HCT116 (cell line): Measurements from ENCODE around the gene FEZF2. TPM values are rescaled to one million over a fixed set of nuclear protein-coding genes. Genes with fewer than 3 reads are reported as not detected.

Experiments used
- ATAC-seq: fragments of 200-7000 bp; cut with Tn5 transposase; 2 replicates; pipeline ENCODE4 v1.9.1; 2020; ENCODE audit warnings: mild to moderate bottlenecking, moderate library complexity
- BruUV-seq: library from RNA; stranded (reverse); fragments of 400-500 nt; replicated peaks from 2 replicates; lab custom pipeline; 2021; lab: Mats Ljungman, UMichigan
- CTCF ChIA-PET: fragments of 300-600 bp; sonication (Branson Sonifier 250); formaldehyde crosslinking; loops from one replicate; lab custom pipeline; 2021; ENCODE audit warnings: antibody characterized with exemption; lab: Charles Lee
- POLR2A ChIA-PET: fragments of 300-600, 350-600 bp; sonication (Branson Sonifier 250); formaldehyde crosslinking; loops from one replicate; lab custom pipeline; 2021; ENCODE audit warnings: antibody characterized with exemption; lab: Charles Lee
- RAD21 ChIA-PET, 2 experiments: fragments of 300-600 bp; sonication (Branson Sonifier 250); formaldehyde crosslinking; loops; one replicate each; lab custom pipeline; 2023; ENCODE audit warnings: low total read pairs in 2 of 2; ENCODE audit not compliant: uncharacterized antibody in 2 of 2, unreplicated experiment in 2 of 2, low non-redundant PET in 1 of 2; lab: Charles Lee
- DNase-seq: peaks from one replicate; pipeline ENCODE4 v3.0.0-alpha.2; 2010; ENCODE audit warnings: low read depth, low spot score
- H2AFZ ChIP-seq: fragments of 200-600 bp; shearing (Covaris generic), sonication (generic); 2 replicates; pipeline ENCODE4 v1.6.1; 2017; ENCODE audit warnings: low read depth, mixed run types, mixed read lengths, antibody characterized with exemption, low read length; ENCODE audit not compliant: poor library complexity, severe bottlenecking
- H3K27ac ChIP-seq: 2 replicates; pipeline ENCODE4 v1.5.1; 2012; ENCODE audit warnings: low read depth, low read length
- H3K27me3 ChIP-seq: fragments of 200-600 bp; sonication (generic); 2 replicates; pipeline ENCODE4 v1.6.1; 2016; ENCODE audit warnings: mixed run types, low read length, mixed read lengths; ENCODE audit not compliant: insufficient read depth
- H3K36me3 ChIP-seq, 2 experiments: fragments of 200-500 bp in 1 of 2; fragments of 200-600 bp in 1 of 2; sonication (Bioruptor generic) in 1 of 2; sonication (generic) in 1 of 2; 2 replicates each; pipeline versions ENCODE4 v1.5.1 to v1.6.1; 2014 to 2016; ENCODE audit warnings: low read length in 2 of 2, inconsistent platforms in 1 of 2, mixed read lengths in 1 of 2, mixed run types in 1 of 2; ENCODE audit not compliant: insufficient read depth in 2 of 2, control insufficient read depth in 1 of 2
- H3K4me1 ChIP-seq, 2 experiments: fragments of 200-600 bp in 1 of 2; sonication (generic) in 1 of 2; 2 replicates each; pipeline versions ENCODE4 v1.5.1 to v1.6.1; 2012 to 2017; ENCODE audit warnings: low read length in 2 of 2, inconsistent platforms in 1 of 2, mild to moderate bottlenecking in 1 of 2, mixed read lengths in 1 of 2, mixed run types in 1 of 2, moderate library complexity in 1 of 2; ENCODE audit not compliant: insufficient read depth in 2 of 2, control insufficient read depth in 1 of 2
- H3K4me2 ChIP-seq: fragments of 200-600 bp; sonication (generic); 2 replicates; pipeline ENCODE4 v1.6.1; 2017; ENCODE audit warnings: mixed run types, low read length, mixed read lengths
- H3K4me3 ChIP-seq, 2 experiments: fragments of 200-600 bp in 1 of 2; sonication (generic) in 1 of 2; replicated peaks in 1 of 2; 2 replicates each; pipeline ENCODE4 v1.5.1; 2011 to 2016; ENCODE audit warnings: low read length in 2 of 2, control low read depth in 1 of 2, low read depth in 1 of 2, mild to moderate bottlenecking in 1 of 2, mixed read lengths in 1 of 2, mixed run types in 1 of 2
- H3K79me2 ChIP-seq: fragments of 200-600 bp; sonication (generic); 2 replicates; pipeline ENCODE4 v1.6.1; 2017; ENCODE audit warnings: mild to moderate bottlenecking, mixed run types, low read length, moderate library complexity, mixed read lengths; ENCODE audit not compliant: insufficient read depth
- H3K9ac ChIP-seq: fragments of 200-600 bp; sonication (generic); 2 replicates; pipeline ENCODE4 v1.6.1; 2016; ENCODE audit warnings: low read length, mixed read lengths
- H3K9me2 ChIP-seq: fragments of 200-600 bp; sonication (generic), shearing (Covaris generic); 2 replicates; pipeline ENCODE4 v1.6.1; 2017; ENCODE audit warnings: mixed run types, mild to moderate bottlenecking, moderate library complexity; ENCODE audit not compliant: insufficient read depth
- H3K9me3 ChIP-seq, 2 experiments: fragments of 200-500 bp in 1 of 2; fragments of 200-600 bp in 1 of 2; sonication (Bioruptor generic) in 1 of 2; sonication (generic) in 1 of 2; 2 replicates each; pipeline ENCODE4 v1.6.1; 2014 to 2017; ENCODE audit warnings: low read length in 2 of 2, mixed read lengths in 2 of 2, inconsistent platforms in 1 of 2, low read depth in 1 of 2, mild to moderate bottlenecking in 1 of 2, mixed run types in 1 of 2, moderate library complexity in 1 of 2; ENCODE audit not compliant: control insufficient read depth in 1 of 2, insufficient read depth in 1 of 2
- H4K20me1 ChIP-seq: fragments of 200-600 bp; sonication (generic), shearing (Covaris generic); 2 replicates; pipeline ENCODE4 v1.6.1; 2017; ENCODE audit warnings: mixed run types, mild to moderate bottlenecking, moderate library complexity; ENCODE audit not compliant: insufficient read depth
- ATF3 ChIP-seq: IDR thresholded peaks from 2 replicates; pipeline ENCODE4 v1.6.1; 2012
- CBX3 ChIP-seq: IDR thresholded peaks from 2 replicates; pipeline ENCODE4 v1.6.1; 2012; ENCODE audit warnings: low read depth
- CEBPB ChIP-seq: IDR thresholded peaks from 2 replicates; pipeline ENCODE4 v1.6.1; 2012; ENCODE audit warnings: low read depth
- EGR1 ChIP-seq: IDR thresholded peaks from 2 replicates; pipeline ENCODE4 v1.6.1; 2012; ENCODE audit warnings: low read depth
- ELF1 ChIP-seq: IDR thresholded peaks from 2 replicates; pipeline ENCODE4 v1.6.1; 2012; ENCODE audit warnings: low read depth, borderline replicate concordance
- EZH2 ChIP-seq: fragments of 200-600 bp; sonication (generic); IDR thresholded peaks from 2 replicates; pipeline ENCODE4 v1.6.1; 2017; ENCODE audit warnings: antibody characterized with exemption, mixed run types
- FOSL1 ChIP-seq: IDR thresholded peaks from 2 replicates; pipeline ENCODE4 v1.6.1; 2012; ENCODE audit warnings: low read depth
- JUND ChIP-seq: IDR thresholded peaks from 2 replicates; pipeline ENCODE4 v1.6.1; 2012
- MAX ChIP-seq: IDR thresholded peaks from 2 replicates; pipeline ENCODE4 v1.6.1; 2012
- POLR2A ChIP-seq: IDR thresholded peaks from 2 replicates; pipeline ENCODE4 v1.7.0; 2011; ENCODE audit warnings: borderline replicate concordance; ENCODE audit not compliant: insufficient read depth, insufficient read length; ENCODE audit errors: extremely low read depth
- POLR2AphosphoS5 ChIP-seq: IDR thresholded peaks from 2 replicates; pipeline ENCODE4 v1.6.1; 2011; ENCODE audit warnings: mild to moderate bottlenecking, low read depth, low read length, moderate library complexity
- RAD21 ChIP-seq: IDR thresholded peaks from 2 replicates; pipeline ENCODE4 v1.6.1; 2012; ENCODE audit warnings: low read depth, mild to moderate bottlenecking
- SIN3A ChIP-seq: IDR thresholded peaks from 2 replicates; pipeline ENCODE4 v1.6.1; 2012; ENCODE audit warnings: low read depth
- SP1 ChIP-seq: IDR thresholded peaks from 2 replicates; pipeline ENCODE4 v1.6.1; 2012; ENCODE audit warnings: low read depth
- SRF ChIP-seq: IDR thresholded peaks from 2 replicates; pipeline ENCODE4 v1.6.1; 2012; ENCODE audit warnings: low read depth
- YY1 ChIP-seq: IDR thresholded peaks from 2 replicates; pipeline ENCODE4 v1.6.1; 2011; ENCODE audit warnings: low read length, low read depth, moderate library complexity, mild to moderate bottlenecking; ENCODE audit not compliant: insufficient replicate concordance; ENCODE audit errors: extremely low read depth
- ZBTB33 ChIP-seq: IDR thresholded peaks from 2 replicates; pipeline ENCODE4 v1.6.1; 2011; ENCODE audit warnings: mild to moderate bottlenecking, low read length, moderate library complexity; ENCODE audit not compliant: insufficient replicate concordance; ENCODE audit errors: extremely low read depth
- ZFX ChIP-seq: fragments of 450-650 bp; IDR thresholded peaks from 2 replicates; pipeline ENCODE4 v1.6.1; 2017
- ZNF274 ChIP-seq: fragments of 200-500 bp; sonication (Bioruptor generic); IDR thresholded peaks from 2 replicates; pipeline ENCODE4 v1.6.1; 2014; ENCODE audit warnings: mild to moderate bottlenecking, low read depth, low read length, inconsistent platforms
- intact Hi-C: fragments of 100-400 bp; cut with micrococcal nuclease; formaldehyde crosslinking; loops from 2 replicates; pipeline ENCODE4 v1.10.0; 2022
- total RNA-seq: library from RNA; stranded (reverse); gene quantifications from one replicate; pipeline ENCODE4 v1.2.1, GENCODE V29; 2021; ENCODE audit not compliant: unreplicated experiment
- TF ChIP-seq, protein P1 (sequence below), 3 experiments: fragments of 200-600 bp in 1 of 3; sonication (generic) in 1 of 3; IDR thresholded peaks in 2 of 3; conservative IDR thresholded peaks in 1 of 3; 2 replicates each; pipeline ENCODE4 v1.5.1; 2012 to 2017; ENCODE audit warnings: low read depth in 2 of 3, low read length in 2 of 3, antibody characterized with exemption in 1 of 3, borderline replicate concordance in 1 of 3, control low read depth in 1 of 3, mild to moderate bottlenecking in 1 of 3, mixed read lengths in 1 of 3, mixed run types in 1 of 3, moderate library complexity in 1 of 3; ENCODE audit not compliant: insufficient read depth in 1 of 3

Gene FEZF2
- total RNA-seq, 1 experiment from 2014 or later: not detected

- H3K79me2 ChIP-seq: no peaks in the 10 kb centered on the region
- no peak overlapping the region for H3K4me3 ChIP-seq
- DNase-seq (peak; percentile 3), ATAC-seq (peak; percentile 76)
- intact Hi-C loops: no loop called here
- H3K9me2 ChIP-seq: no peaks in the 10 kb centered on the region
- H3K36me3 ChIP-seq: no peaks in the 10 kb centered on the region
- no peak for TF ChIP-seq CEBPB
- no peak for TF ChIP-seq YY1
- TF ChIP-seq SIN3A: no peak
- TF ChIP-seq ZBTB33: no peak
- TF ChIP-seq ZNF274: no peak
- no peak for TF ChIP-seq SP1
- TF ChIP-seq EZH2: no peak
- TF ChIP-seq JUND: no peak
- no peak for TF ChIP-seq FOSL1
- TF ChIP-seq EGR1: no peak
- TF ChIP-seq ELF1: no peak
- no peak for TF ChIP-seq MAX
- TF ChIP-seq, protein P1, sequence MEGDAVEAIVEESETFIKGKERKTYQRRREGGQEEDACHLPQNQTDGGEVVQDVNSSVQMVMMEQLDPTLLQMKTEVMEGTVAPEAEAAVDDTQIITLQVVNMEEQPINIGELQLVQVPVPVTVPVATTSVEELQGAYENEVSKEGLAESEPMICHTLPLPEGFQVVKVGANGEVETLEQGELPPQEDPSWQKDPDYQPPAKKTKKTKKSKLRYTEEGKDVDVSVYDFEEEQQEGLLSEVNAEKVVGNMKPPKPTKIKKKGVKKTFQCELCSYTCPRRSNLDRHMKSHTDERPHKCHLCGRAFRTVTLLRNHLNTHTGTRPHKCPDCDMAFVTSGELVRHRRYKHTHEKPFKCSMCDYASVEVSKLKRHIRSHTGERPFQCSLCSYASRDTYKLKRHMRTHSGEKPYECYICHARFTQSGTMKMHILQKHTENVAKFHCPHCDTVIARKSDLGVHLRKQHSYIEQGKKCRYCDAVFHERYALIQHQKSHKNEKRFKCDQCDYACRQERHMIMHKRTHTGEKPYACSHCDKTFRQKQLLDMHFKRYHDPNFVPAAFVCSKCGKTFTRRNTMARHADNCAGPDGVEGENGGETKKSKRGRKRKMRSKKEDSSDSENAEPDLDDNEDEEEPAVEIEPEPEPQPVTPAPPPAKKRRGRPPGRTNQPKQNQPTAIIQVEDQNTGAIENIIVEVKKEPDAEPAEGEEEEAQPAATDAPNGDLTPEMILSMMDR (IDR thresholded peaks at IDR 0.05 in 2 of 3, conservative IDR thresholded peaks at IDR 0.05 in 1 of 3; ENCODE audit: borderline replicate concordance in 1 of 3, insufficient read depth in 1 of 3, low read depth in 2 of 3, low read length in 2 of 3): no peak
- no peak for TF ChIP-seq ATF3
- TF ChIP-seq ZFX: no peak
- no peak for TF ChIP-seq POLR2A
- TF ChIP-seq RAD21: no peak
- TF ChIP-seq SRF: no peak
- TF ChIP-seq CBX3: no peak
- TF ChIP-seq POLR2AphosphoS5: no peak
- no peak overlapping the region for H2AFZ ChIP-seq
- no peaks in the 10 kb centered on the region for H3K9me3 ChIP-seq
- CTCF ChIA-PET: no interaction called here
- no TSS peak for BruUV-seq
- H3K27ac ChIP-seq: no peak overlapping the region
- no peaks in the 10 kb centered on the region for H4K20me1 ChIP-seq
- no peaks in the 10 kb centered on the region for H3K4me1 ChIP-seq
- peaks cover 21% of the 10 kb centered on the region for H3K27me3 ChIP-seq
- H3K9ac ChIP-seq: no peak overlapping the region
- POLR2A ChIA-PET: no interaction called here
- H3K4me2 ChIP-seq: no peak overlapping the region
- RAD21 ChIA-PET: no interaction called here
Measured at GRCh38 chr3:62361824-62362223, 11.5 kb downstream of the FEZF2 start.
